Renal cortex interstitium (tissue), 11 donors: ENCODE data around the gene STK32C. TPM values are rescaled to one million over a fixed set of nuclear protein-coding genes. Genes with fewer than 3 reads are reported as not detected.

Source experiments
- DNase-seq, 11 donors: peaks; one replicate each; pipeline ENCODE4 v3.0.0-alpha.2; 2013; ENCODE audit warnings: low read depth in 9 of 11, low spot score in 4 of 11; ENCODE audit errors: extremely low read depth in 1 of 11
- polyA plus RNA-seq, 3 donors: library from polyadenylated mRNA; unstranded; fragments of 120-200 nt; gene quantifications; one replicate each; pipeline ENCODE4 v1.2.1, GENCODE V29; 2013; ENCODE audit not compliant: insufficient read length in 3 of 3

The STK32C gene
- polyA plus RNA-seq, 3 donors = 11.6 to 13.9 (median 12.9) TPM

DNA sequence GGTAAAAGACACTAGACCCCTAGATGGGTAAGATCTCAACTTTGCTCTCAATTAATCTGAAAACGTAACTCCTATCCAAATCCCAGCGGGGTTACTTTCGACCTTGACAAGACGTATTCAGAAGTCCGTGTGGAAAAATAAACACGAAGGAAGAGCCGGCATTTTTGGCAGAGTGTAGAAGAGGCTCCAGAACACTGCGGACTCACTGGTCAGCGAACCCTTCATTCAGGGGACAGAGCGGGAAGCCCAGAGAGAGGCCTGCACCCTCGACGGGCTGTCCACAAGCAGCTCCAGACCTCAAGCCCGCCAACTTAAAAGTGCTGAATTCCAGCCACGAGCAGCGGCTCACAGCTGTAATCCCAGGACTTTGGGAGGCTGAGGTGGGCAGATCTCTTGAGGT lies 66.3 kb downstream of the STK32C start:
- DNase-seq = no peak

DNA sequence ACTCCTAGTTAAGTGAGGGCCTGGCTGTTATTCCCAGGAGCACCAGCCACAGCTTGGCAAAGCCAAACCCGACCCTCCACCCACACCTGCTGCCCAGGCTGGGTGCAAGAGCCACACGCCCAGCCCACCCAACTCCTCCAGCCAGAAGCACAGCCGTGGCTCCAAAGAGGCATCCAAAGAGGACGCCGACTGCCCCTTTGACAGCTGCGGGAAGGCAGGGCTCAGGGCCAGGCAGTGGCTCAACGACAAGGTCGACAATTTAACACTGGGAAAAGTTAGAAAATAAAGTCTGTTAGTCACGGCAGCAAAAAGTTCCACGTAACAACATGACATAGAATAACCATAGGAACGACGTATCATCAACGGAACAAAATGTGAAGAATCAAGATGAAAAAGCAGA lies 66.7 kb downstream of the STK32C start:
- DNase-seq = no peak

DNA sequence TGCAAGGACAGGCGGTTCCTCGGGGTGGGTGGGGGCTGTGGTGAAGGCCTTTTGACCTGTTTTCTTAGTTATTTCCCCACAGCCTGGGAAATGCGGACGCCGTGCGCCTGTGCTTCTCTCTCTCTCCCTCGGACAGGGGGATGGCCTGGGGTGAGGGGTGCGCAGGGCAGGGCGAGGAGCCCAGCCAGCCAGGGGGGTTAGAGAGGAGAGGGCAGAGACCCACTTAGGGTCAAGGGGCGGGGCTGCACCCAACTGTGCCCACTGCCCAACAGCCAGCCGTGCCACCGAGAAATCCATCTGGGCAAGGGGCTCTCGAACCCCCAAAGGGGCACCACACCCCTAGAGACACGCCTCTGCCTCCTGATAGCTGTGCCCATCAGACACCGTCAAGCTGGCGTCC lies 67.2 kb downstream of the STK32C start:
- no peak for DNase-seq

DNA sequence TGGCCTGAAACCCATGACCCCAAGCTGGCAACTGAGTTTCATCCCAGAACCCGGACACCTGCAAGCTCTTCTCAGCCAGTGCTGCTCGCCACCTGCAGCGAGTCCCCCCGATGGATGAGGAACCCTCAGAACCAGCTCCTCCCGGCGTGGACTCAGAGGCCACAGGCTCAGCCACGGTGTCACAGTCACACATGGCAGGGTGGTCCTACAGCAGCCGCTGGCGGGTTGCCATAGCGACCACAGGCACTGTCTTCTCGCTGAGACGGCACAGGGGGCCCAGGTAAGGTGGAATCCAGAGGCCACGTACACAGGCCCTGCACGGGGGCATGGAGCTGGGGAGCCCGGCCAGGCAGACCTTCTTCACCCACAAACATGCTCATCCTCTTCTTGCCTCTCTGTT lies 67.6 kb downstream of the STK32C start:
- no peak for DNase-seq

DNA sequence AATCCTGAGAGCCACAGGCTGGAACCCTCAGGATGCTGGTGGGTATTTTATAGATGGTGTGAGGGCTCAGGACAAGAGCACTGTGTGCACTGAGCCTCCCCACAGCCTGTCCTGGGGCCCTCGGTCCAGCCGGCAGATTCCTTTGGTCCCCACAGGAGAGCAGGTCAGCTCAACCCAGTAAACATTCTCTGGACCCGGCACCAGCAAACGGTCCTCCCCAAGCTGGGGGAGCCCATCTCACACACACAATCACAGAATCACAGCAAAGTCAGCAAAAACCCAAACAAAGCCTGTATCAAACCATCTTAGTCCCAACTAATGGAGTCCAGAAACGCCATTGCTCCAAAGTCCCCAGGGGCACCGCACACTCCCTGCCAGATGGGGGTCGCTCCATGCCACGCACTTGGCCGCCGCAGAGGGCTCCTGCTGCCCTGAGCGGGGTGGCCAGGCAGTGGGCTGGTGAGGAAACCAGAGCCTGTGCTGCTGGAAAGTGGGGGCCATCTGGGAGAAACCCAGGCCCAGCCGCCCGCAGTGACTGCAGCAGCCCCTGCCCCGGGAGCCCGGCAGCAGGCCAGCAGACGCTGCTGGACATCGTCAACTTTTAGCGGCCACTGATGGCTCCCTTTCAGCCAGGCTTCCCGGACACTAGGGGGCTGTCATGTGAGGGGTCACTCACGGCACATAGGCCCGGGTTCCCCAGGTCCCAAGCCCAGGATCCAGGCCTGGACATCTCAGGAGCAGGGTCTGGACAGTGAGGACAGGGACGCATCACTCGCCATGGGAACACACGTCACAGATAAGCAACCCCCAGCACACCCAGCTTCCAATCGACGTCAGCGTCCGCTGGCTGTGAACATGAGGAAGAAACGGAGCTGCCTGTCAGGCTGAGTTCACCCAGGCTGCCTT lies 68.4 kb downstream of the STK32C start:
- no peak for DNase-seq

DNA sequence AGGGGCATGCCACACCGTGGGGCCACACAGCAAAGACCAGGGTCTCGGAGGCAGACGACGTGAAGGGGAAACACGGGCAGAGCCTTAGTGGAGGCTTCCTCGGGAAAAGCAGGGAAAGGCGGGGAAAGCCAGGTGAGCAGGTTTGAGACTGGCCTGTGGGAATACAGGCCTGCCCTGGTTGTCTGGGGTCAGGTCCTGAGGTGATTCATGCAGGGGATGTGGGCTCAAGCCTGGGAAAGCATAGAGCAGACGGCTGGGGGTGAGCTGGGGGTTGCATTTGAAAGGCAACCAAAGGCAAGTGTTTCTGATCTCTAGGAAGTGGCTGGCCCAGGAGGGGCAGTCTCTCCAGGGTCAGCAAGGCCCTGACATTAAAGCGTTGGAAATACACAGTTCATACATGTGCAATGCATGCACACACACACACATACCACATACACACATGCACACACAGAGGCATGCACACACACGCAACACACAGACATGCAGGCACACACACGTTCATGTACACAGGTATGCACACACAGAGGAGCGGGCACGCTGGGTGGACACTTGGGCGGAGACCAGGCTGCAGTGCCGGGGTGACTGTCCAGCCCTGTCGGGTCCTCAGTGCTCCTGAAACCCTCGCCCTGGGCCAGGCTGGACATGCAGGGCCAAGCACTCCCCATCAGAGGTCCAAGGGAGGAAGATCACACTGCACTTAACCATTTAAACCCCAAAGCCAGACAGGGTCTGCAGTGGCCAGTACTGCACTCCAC lies 69.2 kb downstream of the STK32C start:
- no peak for DNase-seq

DNA sequence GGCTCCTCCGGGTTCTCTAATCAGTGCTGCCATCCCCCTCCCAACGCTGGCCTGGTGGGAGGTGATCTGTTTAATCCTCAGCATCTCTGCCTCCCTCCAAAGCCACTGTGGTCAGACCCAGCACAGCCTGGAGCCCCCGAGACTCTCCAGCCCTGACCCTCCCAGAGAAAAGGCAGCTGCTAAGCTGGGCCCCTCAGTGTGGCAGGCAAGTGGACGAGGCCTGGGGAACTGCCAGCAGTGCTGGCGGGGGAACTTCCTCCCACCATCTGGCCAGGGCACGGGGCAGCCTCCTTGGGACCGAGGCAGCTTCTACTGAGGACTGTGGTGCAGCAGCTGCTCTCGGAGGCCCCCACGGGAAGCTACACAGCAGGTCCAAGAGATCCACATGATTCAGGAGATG lies 69.9 kb downstream of the STK32C start:
- DNase-seq = no peak

DNA sequence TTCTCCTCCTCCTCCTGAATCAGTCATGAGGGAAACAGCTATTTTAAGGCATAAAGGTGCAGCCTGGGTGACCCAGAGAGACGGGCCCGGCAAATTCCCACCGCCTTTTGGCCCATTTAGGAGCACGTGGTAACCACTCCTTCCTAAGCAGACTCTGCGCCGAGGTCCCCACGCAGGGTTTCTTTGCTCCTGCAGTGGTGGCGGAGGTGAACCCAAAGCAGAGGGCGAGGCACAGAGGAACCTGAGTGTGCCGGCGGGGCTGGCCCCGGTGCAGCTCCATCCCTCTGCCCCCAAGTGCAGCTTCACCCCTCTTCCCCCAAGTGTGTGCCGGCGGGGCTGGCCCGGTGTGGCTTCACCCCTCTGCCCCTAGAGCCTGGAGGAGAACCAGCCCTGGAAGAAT lies 70.4 kb downstream of the STK32C start:
- no peak for DNase-seq

DNA sequence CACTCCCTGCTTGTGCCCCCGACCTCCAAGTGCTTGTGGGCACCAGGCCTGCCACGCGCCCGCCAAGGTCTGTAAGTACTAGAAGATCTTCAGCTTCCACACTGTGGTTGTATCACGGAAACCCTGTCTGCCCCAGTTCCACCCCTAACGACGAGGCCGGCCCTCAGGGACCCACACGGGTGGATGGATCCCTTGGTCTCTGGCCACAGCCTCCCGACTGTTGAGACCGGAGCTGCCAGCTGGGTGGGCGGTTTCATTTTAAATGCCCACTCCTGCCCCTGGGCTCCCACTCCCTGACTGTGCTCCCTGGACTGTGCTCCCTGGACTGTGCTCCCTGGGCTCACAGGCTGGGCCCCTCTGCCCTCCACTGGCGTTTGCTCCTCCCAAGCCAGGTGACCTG lies 70.9 kb downstream of the STK32C start:
- DNase-seq = no peak

DNA sequence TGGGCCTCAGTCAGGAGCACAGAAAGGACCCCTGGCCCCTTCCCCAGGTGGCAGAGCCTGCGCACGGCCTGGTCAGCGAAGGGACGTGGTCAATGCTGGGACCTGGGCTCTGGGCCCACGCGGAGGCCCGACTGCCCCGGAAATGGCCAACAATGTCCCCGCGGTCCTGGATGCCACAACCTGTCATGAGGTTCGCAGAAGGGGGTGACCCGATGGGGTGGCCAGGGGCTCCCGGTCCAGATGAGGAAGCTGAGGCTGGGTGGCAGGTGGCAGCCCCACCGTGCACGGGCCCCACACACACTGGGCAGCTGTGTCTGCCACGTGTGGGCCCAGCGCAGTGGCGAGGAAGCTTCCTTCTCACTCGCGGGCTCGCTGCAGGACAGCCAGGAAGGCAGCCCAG lies 71.6 kb downstream of the STK32C start:
- no peak for DNase-seq

DNA sequence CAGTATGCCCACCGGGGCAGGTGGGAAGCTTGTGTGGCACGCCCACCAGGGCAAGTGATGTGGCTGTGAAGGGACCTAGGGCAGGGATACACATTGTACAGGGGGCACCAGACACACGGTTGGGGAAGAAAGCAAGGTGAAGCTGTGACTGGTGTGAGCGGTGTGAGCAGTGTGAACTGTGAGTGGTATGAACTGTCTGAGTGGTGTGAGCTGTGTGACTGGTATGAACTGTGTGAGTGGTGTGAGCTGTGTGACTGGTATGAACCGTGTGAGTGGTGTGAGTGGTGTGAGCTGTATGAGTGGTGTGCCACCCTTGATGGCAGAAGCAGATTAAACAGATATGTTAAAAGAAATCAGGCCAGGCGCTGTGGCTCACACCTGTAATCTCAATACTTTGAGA lies 72.9 kb downstream of the STK32C start:
- DNase-seq = no peak

DNA sequence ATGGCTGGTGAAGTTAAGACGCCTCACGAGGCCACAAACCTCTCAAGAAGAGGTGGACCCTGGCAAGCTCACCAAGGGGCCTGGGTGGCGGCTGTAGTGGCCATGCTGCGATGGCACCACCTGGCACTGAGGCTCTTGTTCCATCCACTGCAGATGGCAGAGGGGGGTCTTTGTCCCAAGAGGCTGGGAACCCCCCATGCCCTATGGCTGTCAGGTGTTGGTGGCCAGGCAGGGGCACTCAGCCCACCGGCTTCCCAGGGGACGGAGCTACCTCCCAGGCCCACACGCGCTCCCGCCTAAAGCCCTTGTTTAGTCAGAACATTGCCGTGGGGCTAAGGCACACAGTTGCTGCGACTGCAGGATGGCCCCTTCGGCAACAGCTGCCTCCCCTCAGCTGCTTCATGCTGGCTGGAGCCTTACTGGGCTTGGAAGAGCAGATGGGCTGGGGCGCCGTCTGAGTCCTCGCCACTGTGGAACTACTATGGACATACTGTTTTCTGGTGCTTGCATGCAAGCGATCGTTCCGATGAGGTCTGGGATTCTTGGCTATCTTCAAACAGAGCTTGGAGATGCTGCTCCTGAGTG lies 74.2 kb downstream of the STK32C start:
- no peak for DNase-seq

DNA sequence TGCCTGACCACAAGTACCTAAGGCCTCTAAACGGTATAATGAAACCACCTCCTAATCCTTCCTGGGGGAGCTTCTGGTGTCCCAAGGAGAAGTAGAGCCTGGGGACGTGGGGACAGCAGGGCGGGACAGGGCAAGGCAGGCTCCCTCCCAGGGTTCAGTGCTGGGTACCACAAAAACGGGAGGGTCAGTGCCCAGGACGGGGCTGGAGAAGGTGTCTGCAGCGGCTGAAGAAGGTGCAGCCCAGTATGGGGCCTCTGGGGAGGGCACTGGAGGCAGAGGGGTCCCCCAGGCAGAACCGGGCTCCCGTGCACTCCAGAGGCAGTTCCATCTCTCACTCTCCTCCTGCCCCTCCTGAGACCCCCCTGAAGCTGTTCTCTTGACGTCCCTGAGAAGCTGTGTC lies 74.8 kb downstream of the STK32C start:
- no peak for DNase-seq

DNA sequence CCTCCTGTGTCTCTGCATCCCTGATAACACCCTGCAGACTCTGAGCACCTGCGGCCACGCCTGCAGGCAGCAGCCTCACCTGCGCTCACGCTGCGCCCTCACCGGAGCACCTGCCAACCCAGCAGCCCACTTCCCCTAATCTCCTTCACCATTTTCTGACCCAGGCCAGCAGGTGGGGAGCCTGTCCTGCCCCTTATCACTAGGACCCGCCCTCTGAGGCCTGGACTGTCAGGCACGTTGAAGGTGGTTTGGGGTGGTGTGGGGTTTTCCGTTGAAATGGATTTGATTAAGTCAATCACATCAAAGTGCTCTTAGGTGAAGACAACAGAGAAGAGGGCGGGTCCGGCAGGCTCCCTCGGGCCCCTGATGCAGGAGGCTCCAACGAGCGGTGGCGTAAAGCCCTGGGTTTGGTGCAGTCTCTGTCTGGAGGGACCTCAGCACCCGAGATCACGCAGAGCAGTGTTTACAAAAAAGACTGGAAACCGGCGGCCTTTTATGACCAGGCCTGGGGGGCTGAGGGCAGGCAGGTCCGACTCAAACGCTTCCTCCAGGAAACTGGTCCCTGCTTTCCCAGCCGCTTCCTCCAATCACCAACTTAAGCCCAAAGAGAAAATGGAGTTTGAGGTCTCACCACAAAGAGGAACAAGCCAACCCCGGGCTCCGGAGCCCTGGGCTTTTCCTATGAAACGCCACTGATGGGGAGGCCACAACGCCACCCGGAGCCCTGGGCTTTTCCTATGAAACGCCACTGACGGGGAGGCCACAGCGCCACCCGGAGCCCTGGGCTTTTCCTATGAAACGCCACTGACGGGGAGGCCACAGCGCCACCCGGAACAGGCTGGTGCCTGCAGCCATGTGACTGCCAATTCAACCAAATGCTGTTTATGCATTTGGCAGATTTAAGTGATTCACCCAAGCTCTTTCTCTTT lies 75.5 kb downstream of the STK32C start:
- no peak for DNase-seq

DNA sequence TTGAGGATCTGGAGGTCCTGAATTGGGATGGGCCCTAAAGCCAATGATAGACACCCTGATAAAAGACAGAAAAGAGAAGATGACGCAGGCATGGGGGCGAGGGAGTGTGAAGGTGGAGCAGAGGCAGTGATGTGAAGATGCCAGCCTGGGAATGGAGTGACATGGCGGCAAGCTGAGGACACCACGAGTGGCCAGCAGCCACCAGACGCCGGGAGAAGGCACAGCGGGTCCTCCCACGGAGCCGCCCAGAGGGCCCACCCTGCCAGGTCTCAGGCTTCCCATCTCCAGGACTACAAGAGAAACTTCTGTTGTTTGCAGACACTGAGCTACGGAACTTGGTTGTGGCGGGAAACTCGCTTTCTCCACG lies 76.1 kb downstream of the STK32C start:
- no peak for DNase-seq

DNA sequence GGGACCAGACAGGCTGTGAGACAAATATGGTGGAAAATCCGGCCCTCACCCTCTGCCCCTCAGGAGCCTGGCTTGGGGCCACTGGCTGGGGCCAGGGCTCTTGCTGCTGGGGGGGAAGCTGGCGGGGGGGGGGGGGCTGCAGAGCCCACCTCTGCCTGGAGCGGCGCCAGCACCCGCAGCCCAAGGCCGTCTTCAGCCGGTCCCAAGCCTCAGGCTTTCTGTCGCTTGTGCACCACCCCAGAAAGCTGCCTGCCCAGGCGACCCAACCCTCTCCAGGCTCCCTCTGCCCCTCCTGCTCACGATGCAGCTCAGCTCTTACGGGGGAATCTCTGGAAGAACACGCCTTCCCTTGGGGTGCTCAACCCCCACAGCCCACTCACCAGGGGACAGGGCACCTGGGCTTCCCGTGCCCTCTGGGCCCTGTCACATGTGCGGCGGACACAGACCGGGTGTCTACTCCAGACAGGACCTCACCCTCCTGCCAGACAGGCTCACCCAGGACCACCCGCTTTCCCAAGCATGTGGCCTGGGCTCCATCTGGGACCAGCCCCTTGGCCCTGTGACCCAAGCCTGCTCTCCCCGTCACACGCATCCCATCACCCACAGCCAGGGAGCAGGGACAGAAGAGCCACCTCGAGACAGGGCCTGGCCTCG lies 77.1 kb downstream of the STK32C start:
- no peak for DNase-seq

DNA sequence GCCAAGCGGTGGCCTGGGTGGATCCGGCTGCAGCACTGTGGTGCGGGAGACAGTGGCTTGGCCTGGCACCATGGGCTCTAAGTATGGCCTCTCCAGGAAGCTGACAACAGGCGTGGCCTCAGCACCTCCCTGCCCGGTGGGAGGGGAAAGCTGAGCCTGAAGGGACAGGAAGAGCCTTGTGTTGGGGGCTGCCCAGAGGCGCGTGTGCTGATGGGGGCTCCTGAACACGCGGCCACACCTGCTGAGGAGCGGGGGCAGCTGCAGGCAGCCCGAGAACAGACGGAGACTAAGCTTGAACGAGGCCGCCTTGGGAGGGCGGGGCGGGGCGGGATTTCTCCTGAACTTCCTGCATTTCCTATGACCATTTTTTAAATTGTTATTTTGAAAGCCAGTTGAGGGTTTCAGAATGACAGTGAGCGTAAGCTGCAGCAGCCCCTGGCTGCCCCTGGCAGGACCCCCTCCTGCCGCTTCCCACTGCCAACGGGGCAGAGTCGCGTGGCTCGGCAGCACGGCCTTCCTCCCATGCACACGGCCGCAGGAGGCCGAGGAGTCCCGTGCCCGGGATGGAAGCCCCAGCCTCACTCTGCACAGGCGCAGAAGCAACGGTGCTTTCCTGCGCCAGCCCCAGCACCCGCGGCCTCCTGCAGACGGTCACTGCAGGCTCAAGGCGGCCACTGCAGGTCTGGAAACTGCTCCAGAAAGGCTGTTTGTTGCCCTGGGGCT lies 77.8 kb downstream of the STK32C start:
- DNase-seq = no peak

DNA sequence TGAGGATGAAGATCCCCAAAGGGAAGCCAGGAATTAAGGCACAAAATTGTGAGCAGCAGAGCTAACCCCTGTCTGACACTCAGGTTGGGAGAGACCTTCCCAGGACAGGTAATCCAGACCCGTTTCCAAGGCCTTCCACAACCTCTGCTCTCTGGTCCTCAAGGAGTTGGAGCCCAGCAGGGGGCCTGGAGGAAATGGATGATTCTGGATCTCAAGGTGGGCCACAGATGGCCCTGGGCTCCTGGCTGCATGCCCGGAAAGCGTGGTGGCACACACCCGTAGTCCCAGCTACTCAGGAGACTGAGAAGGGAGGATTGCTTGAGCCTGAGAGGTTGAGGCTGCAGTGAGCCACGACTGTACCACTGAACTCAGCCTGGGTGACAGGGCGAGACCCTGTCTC lies 78.7 kb downstream of the STK32C start:
- no peak for DNase-seq
